RWPE2 (cell line): ENCODE measurements around the gene ZBTB5.
A peak's percentile ranks its signal among the peaks of the same experiment; 100 is the strongest.

Source experiments
- ATAC-seq: fragments of 200-7000 bp; cut with Tn5 transposase; 3 replicates; pipeline ENCODE4 v1.9.1; 2021; ENCODE audit warnings: low read depth
- DNase-seq: peaks from one replicate; pipeline ENCODE4 v3.0.0-alpha.2; 2020; ENCODE audit warnings: low spot score
- H3K27ac ChIP-seq: fragments of 450-650 bp; 2 replicates; pipeline ENCODE4 v1.5.1; 2017; ENCODE audit warnings: mild to moderate bottlenecking; ENCODE audit not compliant: poor library complexity, severe bottlenecking
- H3K27me3 ChIP-seq: fragments of 250-450 bp; sonication (Bioruptor Pico); 2 replicates; pipeline ENCODE4 v1.5.1; 2021; ENCODE audit warnings: mild to moderate bottlenecking, moderate library complexity; ENCODE audit not compliant: insufficient read depth, poor library complexity, severe bottlenecking
- H3K36me3 ChIP-seq: fragments of 250-450 bp; sonication (Bioruptor Pico); 2 replicates; pipeline ENCODE4 v1.5.1; 2020; ENCODE audit warnings: low read depth, mild to moderate bottlenecking, moderate library complexity
- H3K4me1 ChIP-seq: fragments of 250-450 bp; sonication (Bioruptor Pico); 2 replicates; pipeline ENCODE4 v1.5.1; 2021; ENCODE audit warnings: mild to moderate bottlenecking, moderate library complexity; ENCODE audit not compliant: insufficient read depth, poor library complexity, severe bottlenecking
- H3K4me3 ChIP-seq: fragments of 250-450 bp; sonication (Bioruptor Pico); 2 replicates; pipeline ENCODE4 v1.5.1; 2021; ENCODE audit warnings: mild to moderate bottlenecking, moderate library complexity; ENCODE audit not compliant: severe bottlenecking
- H3K9me3 ChIP-seq: fragments of 250-450 bp; sonication (Bioruptor Pico); 2 replicates; pipeline ENCODE4 v1.5.1; 2021; ENCODE audit warnings: mild to moderate bottlenecking, moderate library complexity; ENCODE audit not compliant: severe bottlenecking
- TF ChIP-seq, protein P1 (sequence below): fragments of 450-650 bp; IDR thresholded peaks from one replicate; pipeline ENCODE4 v1.5.1; 2017; ENCODE audit warnings: mild to moderate bottlenecking, moderate library complexity; ENCODE audit not compliant: poor library complexity, severe bottlenecking

ZBTB5 gene

DNA sequence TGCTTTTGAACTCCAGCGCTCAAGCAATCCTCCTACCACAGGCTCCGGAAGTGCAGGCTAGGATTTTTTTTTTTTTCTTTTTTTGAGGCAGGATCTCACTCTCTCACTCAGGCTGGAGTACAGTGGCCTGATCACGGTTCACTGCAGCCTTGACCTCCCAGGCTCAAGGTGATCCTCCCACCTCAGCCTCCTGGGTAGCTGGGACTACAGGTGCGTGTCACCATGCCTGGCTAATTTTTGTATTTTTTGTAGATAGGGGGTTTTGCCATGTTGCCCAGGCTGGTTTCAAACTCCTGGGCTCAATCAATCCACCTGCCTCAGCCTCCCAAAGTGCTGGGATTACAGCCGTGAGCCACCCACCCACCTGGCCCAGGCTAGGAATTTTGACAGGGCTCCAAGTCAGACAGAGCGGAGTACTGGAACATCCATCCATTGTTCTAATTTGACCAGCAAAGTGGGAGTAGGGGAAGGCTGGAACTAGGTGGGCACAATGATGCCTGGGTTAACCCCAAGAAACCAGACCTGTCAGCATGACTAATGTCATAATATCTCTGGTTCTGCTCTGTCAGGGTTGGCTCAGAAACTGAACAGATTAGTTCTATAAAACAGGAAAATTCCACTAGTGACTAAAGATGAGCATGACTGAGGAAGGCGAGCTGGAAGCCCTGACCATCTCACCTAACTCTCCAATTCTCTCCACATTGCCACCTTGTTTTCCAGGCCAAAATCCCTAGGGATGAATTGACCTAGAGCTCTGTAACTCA is 9.2 kb downstream of the ZBTB5 start:
- Histone ChIP-seq H3K4me3 (no peak overlapping the region), H3K27ac (no peak overlapping the region), H3K36me3 (peaks cover 9% of the 10 kb centered on the region), H3K4me1 (peaks cover 21% of the 10 kb centered on the region), H3K9me3 (no peaks in the 10 kb centered on the region), H3K27me3 (no peaks in the 10 kb centered on the region)
- ATAC-seq (no peak), DNase-seq (no peak)
- TF ChIP-seq, protein P1, sequence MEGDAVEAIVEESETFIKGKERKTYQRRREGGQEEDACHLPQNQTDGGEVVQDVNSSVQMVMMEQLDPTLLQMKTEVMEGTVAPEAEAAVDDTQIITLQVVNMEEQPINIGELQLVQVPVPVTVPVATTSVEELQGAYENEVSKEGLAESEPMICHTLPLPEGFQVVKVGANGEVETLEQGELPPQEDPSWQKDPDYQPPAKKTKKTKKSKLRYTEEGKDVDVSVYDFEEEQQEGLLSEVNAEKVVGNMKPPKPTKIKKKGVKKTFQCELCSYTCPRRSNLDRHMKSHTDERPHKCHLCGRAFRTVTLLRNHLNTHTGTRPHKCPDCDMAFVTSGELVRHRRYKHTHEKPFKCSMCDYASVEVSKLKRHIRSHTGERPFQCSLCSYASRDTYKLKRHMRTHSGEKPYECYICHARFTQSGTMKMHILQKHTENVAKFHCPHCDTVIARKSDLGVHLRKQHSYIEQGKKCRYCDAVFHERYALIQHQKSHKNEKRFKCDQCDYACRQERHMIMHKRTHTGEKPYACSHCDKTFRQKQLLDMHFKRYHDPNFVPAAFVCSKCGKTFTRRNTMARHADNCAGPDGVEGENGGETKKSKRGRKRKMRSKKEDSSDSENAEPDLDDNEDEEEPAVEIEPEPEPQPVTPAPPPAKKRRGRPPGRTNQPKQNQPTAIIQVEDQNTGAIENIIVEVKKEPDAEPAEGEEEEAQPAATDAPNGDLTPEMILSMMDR: no peak

DNA sequence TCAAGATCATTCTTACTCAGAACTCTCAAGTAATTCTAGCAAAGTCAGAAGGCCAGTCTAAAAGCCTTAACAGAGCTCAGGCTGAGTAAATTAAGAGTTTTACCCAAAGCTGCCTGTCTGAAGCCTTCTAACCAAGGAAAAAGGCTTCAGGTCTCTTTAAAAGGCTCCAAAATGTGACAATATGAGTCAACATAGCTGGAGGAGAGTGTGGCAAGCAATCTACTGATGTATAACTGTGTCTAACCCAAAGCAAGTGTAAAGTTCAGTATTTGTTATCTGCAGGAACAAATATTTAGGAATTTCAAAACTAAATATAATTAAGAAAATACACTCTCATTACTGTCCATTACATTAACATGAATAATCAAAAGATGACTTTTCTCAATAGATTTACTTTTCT is 11.0 kb downstream of the ZBTB5 start:
- TF ChIP-seq, protein P1: no peak
- Histone ChIP-seq H3K27me3 (no peaks in the 10 kb centered on the region), H3K36me3 (peaks cover 22% of the 10 kb centered on the region), H3K27ac (peak overlapping the region; percentile 59), H3K4me1 (peaks cover 21% of the 10 kb centered on the region), H3K4me3 (no peak overlapping the region), H3K9me3 (no peaks in the 10 kb centered on the region)
- DNase-seq (no peak), ATAC-seq (peak; percentile 30)

DNA sequence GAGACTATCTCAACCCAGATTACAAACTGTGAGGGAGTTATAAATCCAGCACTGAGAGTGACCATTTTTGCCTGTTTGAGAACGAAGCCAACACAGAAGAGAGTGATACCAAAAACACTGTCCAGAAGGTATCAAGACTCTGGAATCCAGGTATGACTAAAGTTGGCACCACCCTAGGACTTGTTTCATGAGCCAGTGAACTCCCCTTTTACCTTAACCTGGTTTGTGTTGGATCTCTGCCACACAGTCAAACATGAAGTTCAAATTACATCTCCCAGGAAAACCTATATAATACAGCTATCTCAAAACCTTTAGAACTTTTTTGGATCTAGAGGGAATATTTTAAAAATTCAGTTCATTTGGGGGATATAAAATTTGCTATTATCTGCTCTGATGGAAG is 11.4 kb downstream of the ZBTB5 start:
- TF ChIP-seq, protein P1: no peak
- no peak for DNase-seq
- no peak overlapping the region for H3K4me3 ChIP-seq
- no peaks in the 10 kb centered on the region for H3K27me3 ChIP-seq
- no peaks in the 10 kb centered on the region for H3K9me3 ChIP-seq
- H3K4me1 ChIP-seq: peaks cover 21% of the 10 kb centered on the region
- H3K36me3 ChIP-seq: peaks cover 25% of the 10 kb centered on the region
- H3K27ac ChIP-seq: peak overlapping the region; percentile 59
- ATAC-seq: peak; percentile 90

DNA sequence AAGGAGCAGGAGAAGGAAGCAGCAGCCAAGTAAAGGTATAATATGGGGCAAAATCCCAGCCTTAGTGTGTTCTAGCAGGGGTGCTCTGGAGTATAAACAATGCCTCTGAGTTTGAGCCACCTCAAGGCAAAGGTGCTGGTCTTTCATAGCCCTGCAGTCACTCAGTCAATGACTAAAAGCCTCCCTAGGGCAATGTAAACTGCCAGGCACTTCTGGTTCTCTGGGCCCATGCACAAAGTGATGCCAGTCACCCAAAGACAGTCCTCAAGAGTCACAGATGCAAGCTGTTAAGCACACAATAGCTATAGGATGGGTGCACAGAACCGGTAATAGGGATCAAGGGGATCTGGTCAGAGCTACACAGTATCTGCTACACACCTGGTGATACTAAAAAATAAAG is 12.6 kb downstream of the ZBTB5 start:
- H3K9me3 ChIP-seq: no peaks in the 10 kb centered on the region
- no peak overlapping the region for H3K4me3 ChIP-seq
- no peak overlapping the region for H3K27ac ChIP-seq
- TF ChIP-seq, protein P1: no peak
- H3K36me3 ChIP-seq: peaks cover 32% of the 10 kb centered on the region
- ATAC-seq (no peak), DNase-seq (no peak)
- H3K27me3 ChIP-seq: no peaks in the 10 kb centered on the region
- H3K4me1 ChIP-seq: peaks cover 21% of the 10 kb centered on the region

DNA sequence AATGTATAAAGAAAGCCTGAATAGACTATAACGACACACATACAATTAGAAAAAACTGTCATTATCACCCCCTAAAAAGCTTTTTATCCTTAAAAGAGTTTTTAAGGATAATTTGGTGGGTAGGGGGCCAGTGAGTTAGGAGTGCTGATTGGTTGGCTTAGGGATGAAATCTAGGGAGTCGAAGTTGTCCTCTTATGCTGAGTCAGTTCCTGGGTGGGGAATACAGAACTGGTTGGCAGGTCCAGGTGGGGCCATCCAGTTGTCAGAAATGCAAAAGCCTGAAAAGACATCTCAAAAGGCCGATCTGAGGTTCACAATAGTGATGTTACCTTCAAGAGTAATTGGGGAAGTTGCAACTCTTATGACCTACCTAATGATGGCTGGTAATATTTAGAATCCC is 13.6 kb downstream of the ZBTB5 start:
- no peaks in the 10 kb centered on the region for H3K27me3 ChIP-seq
- H3K4me3 ChIP-seq: no peak overlapping the region
- peaks cover 32% of the 10 kb centered on the region for H3K36me3 ChIP-seq
- no peaks in the 10 kb centered on the region for H3K9me3 ChIP-seq
- ATAC-seq (no peak), DNase-seq (no peak)
- TF ChIP-seq, protein P1: no peak
- no peak overlapping the region for H3K27ac ChIP-seq
- H3K4me1 ChIP-seq: peaks cover 19% of the 10 kb centered on the region
